ENCODE data around the gene NEURL1B. TPM values are rescaled to one million over a fixed set of nuclear protein-coding genes. Genes with fewer than 3 reads are reported as not detected.

The NEURL1B gene
- total and polyA plus RNA-seq, 2 experiments from 2014 or later = 0.13 to 1.8 TPM

DNA sequence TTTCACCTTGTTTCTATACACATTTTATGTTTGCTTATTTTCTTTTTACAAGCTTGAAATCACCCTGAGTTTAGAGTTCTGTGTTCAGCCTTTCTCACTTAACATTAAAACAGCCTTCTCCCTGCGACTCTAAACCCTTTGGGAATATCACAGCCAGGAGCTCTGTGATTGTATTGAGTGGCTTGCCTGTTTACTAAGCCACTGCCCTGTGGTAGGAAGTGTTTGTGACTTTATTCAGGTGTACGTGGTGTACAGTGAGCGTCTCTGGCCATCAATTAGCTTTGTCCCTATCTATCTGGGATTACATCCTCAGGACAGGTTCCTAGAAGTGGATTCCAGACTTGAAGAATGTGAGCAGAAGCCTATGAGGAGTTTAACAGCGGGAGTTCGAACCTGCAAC, 11.0 kb upstream of the NEURL1B start:
- Histone ChIP-seq H3K4me2 (ENCODE audit: unreplicated experiment) (no peak overlapping the region), H3K4me3 (no peak overlapping the region), H3K4me1 (ENCODE audit: insufficient read depth) (no peaks in the 10 kb centered on the region), H3K36me3 (ENCODE audit: low read depth) (no peaks in the 10 kb centered on the region), H3K27me3 (replicated peaks; ENCODE audit: insufficient read depth) (peaks cover 31% of the 10 kb centered on the region), H3K9ac (no peak overlapping the region), H3F3A (ENCODE audit: insufficient read depth) (no peaks in the 10 kb centered on the region), H2AFZ (no peak overlapping the region), H3K9me3 (ENCODE audit: low read depth) (no peaks in the 10 kb centered on the region), H3K79me2 (ENCODE audit: insufficient read depth) (no peaks in the 10 kb centered on the region), H3K9me2 (ENCODE audit: insufficient read depth) (no peaks in the 10 kb centered on the region), H3K27ac (no peak overlapping the region), H4K20me1 (ENCODE audit: insufficient read depth) (no peaks in the 10 kb centered on the region)
- no peak for DNase-seq
- in situ Hi-C loops (cut with MboI) = no loop called here
- TF ChIP-seq EZH2phosphoT487 (IDR thresholded peaks at IDR 0.05; ENCODE audit: insufficient read depth, low read depth) (no peak), EZH2 (IDR thresholded peaks at IDR 0.05; ENCODE audit: insufficient read depth, poor library complexity, severe bottlenecking) (no peak)
- WGBS, 2 experiments (ENCODE audit: low coverage in 1 of 2, low lambda C conversion rate in 2 of 2, missing lambda C conversion rate in 2 of 2) = 65 to 72% methylated on average over 5 of the region's 5 CpGs

DNA sequence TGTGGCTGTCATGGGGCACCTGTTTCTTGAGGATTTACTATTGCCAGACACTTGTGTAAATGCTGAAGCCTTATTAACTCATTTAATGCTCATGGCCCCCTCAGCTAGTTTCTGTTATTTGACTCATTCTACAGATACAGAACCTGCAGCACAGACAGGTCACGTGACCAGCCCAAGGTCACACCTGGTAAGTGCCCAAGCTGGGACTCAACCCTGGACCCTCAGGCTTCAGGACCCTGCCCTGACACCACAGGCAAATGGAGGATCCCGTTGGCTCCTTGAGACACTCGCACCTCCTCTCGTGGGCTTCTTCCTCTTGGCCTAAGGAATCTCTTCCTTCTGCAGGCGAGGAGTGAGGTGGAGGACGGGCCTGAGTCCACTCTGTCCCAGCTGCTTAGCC, 10.6 kb upstream of the NEURL1B start:
- Histone ChIP-seq H3K36me3 (ENCODE audit: low read depth) (no peaks in the 10 kb centered on the region), H3K4me2 (ENCODE audit: unreplicated experiment) (no peak overlapping the region), H3K9ac (no peak overlapping the region), H3K27me3 (replicated peaks; ENCODE audit: insufficient read depth) (peaks cover 31% of the 10 kb centered on the region), H3F3A (ENCODE audit: insufficient read depth) (no peaks in the 10 kb centered on the region), H3K4me1 (ENCODE audit: insufficient read depth) (no peaks in the 10 kb centered on the region), H3K9me2 (ENCODE audit: insufficient read depth) (no peaks in the 10 kb centered on the region), H4K20me1 (ENCODE audit: insufficient read depth) (no peaks in the 10 kb centered on the region), H3K4me3 (no peak overlapping the region), H2AFZ (no peak overlapping the region), H3K27ac (no peak overlapping the region), H3K79me2 (ENCODE audit: insufficient read depth) (no peaks in the 10 kb centered on the region), H3K9me3 (ENCODE audit: low read depth) (no peaks in the 10 kb centered on the region)
- no peak for TF ChIP-seq EZH2 (IDR thresholded peaks at IDR 0.05; ENCODE audit: insufficient read depth, poor library complexity, severe bottlenecking)
- no peak for TF ChIP-seq EZH2phosphoT487 (IDR thresholded peaks at IDR 0.05; ENCODE audit: insufficient read depth, low read depth)
- 65 to 70% methylated on average over 6 of the region's 6 CpGs for WGBS, 2 experiments (ENCODE audit: low coverage in 1 of 2, low lambda C conversion rate in 2 of 2, missing lambda C conversion rate in 2 of 2)
- in situ Hi-C loops (cut with MboI) = no loop called here
- no peak for DNase-seq

DNA sequence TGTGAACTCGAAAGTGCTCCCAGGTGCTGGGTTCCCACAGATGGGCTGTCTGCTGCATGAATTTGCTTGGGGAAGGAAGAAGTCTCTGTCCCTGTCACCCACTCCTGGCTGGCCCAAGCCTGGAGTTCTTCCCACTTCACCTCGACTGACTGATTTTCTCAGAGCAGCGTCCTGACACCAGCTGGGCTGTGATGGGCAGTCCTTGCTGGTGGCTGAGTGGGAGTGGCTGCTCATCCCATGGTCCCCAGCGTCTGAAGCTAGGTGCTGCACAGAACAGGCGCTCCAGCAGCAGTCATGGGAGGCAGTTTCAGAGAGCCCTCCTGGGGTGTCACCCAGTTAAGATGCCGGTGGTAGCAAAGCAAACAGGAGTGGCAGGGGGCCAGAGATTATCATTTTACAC, 10.1 kb upstream of the NEURL1B start:
- WGBS, 2 experiments (ENCODE audit: low coverage in 1 of 2, low lambda C conversion rate in 2 of 2, missing lambda C conversion rate in 2 of 2) = 36 to 43% methylated on average over 6 of the region's 6 CpGs
- in situ Hi-C loops (cut with MboI) = no loop called here
- H3F3A ChIP-seq (ENCODE audit: insufficient read depth) = no peaks in the 10 kb centered on the region

DNA sequence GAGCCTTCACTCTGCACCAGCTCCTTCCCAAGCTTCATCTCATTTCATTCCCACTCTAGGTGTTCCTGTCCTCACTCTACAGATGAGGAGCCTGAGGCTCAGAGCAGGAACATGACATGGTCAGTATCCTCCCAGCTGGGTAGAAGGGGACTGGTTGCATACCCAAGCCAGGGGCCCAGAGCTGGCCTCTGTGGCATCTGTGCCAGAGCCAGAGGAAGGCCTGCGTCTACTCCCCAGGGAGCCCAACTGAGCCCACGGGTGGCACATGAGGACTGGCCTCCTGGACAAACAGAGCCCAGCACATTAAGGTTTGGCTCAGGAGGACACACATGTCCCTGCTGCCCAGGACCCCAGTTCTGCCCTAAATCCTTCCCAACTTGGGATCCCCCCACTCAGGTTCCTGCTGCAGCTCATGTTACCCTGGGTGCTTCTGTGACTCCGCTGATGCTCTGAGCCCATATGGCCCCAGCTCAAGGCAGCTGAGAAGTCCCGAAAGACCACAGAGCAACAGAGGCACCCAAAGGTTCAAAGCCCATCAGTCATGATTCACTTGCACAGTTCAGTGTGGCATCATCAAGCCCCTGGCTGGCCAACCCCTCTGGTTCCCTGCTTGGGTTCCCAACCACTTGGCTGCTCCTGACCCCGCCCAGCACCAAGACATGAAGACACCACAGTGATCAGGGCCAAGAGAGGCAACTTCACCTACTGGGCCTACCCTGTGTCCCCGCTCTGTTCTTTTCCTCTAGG, 8.5 kb upstream of the NEURL1B start:
- in situ Hi-C loops (cut with MboI) = no loop called here
- Histone ChIP-seq H3K9me2 (ENCODE audit: insufficient read depth) (no peaks in the 10 kb centered on the region), H3K79me2 (ENCODE audit: insufficient read depth) (no peaks in the 10 kb centered on the region), H3K4me1 (ENCODE audit: insufficient read depth) (no peaks in the 10 kb centered on the region), H3K27me3 (replicated peaks; ENCODE audit: insufficient read depth) (peaks cover 29% of the 10 kb centered on the region), H3F3A (ENCODE audit: insufficient read depth) (no peaks in the 10 kb centered on the region), H3K4me2 (ENCODE audit: unreplicated experiment) (no peak overlapping the region), H3K36me3 (ENCODE audit: low read depth) (no peaks in the 10 kb centered on the region), H2AFZ (no peak overlapping the region), H3K27ac (no peak overlapping the region), H3K9me3 (ENCODE audit: low read depth) (no peaks in the 10 kb centered on the region), H3K4me3 (no peak overlapping the region), H4K20me1 (ENCODE audit: insufficient read depth) (no peaks in the 10 kb centered on the region), H3K9ac (no peak overlapping the region)
- 58 to 60% methylated on average over 6 of the region's 6 CpGs for WGBS, 2 experiments (ENCODE audit: low coverage in 1 of 2, low lambda C conversion rate in 2 of 2, missing lambda C conversion rate in 2 of 2)
- TF ChIP-seq EZH2 (IDR thresholded peaks at IDR 0.05; ENCODE audit: insufficient read depth, poor library complexity, severe bottlenecking) (no peak), EZH2phosphoT487 (IDR thresholded peaks at IDR 0.05; ENCODE audit: insufficient read depth, low read depth) (no peak)
- no peak for DNase-seq

More for the DNA sequence above, 10.1 kb upstream of the NEURL1B start:
- no peak overlapping the region for H3K9ac ChIP-seq
- no peaks in the 10 kb centered on the region for H3K4me1 ChIP-seq (ENCODE audit: insufficient read depth)
- DNase-seq = no peak
- H2AFZ ChIP-seq = no peak overlapping the region
- no peaks in the 10 kb centered on the region for H4K20me1 ChIP-seq (ENCODE audit: insufficient read depth)
- no peaks in the 10 kb centered on the region for H3K36me3 ChIP-seq (ENCODE audit: low read depth)
- H3K79me2 ChIP-seq (ENCODE audit: insufficient read depth) = no peaks in the 10 kb centered on the region
- H3K27me3 ChIP-seq (replicated peaks; ENCODE audit: insufficient read depth) = peaks cover 31% of the 10 kb centered on the region
- H3K27ac ChIP-seq = no peak overlapping the region
- TF ChIP-seq EZH2 (IDR thresholded peaks at IDR 0.05; ENCODE audit: insufficient read depth, poor library complexity, severe bottlenecking) (no peak), EZH2phosphoT487 (IDR thresholded peaks at IDR 0.05; ENCODE audit: insufficient read depth, low read depth) (no peak)
- no peak overlapping the region for H3K4me3 ChIP-seq
- H3K4me2 ChIP-seq (ENCODE audit: unreplicated experiment) = no peak overlapping the region
- no peaks in the 10 kb centered on the region for H3K9me2 ChIP-seq (ENCODE audit: insufficient read depth)
- H3K9me3 ChIP-seq (ENCODE audit: low read depth) = no peaks in the 10 kb centered on the region
